ENCODE data around the gene FAF1.

FAF1 gene

DNA sequence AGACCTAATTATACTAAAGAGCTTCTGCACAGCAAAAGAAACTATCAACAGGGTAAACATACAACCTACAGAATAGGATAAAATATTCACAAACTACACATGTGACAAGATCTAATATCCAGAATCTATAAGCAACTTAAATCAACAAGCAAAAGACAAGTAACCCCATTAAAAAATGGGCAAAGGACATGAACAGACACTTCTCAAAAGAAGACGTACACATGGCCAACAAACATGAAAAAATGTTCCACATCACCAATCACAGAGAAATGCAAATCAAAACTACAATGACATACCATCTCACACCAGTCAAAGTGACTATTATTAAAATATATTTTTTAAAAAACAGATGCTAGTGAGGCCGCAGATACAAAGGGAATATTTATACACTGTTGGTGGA is 99.8 kb downstream of the FAF1 start:
- ChIA-PET CTCF (interaction anchor here (0.7 kb wide), 1 partner anchor 13 kb away, joined by 3 read pairs; no protein-coding TSS in a partner anchor), POLR2A (no interaction called here)
- TF ChIP-seq, protein P1, sequence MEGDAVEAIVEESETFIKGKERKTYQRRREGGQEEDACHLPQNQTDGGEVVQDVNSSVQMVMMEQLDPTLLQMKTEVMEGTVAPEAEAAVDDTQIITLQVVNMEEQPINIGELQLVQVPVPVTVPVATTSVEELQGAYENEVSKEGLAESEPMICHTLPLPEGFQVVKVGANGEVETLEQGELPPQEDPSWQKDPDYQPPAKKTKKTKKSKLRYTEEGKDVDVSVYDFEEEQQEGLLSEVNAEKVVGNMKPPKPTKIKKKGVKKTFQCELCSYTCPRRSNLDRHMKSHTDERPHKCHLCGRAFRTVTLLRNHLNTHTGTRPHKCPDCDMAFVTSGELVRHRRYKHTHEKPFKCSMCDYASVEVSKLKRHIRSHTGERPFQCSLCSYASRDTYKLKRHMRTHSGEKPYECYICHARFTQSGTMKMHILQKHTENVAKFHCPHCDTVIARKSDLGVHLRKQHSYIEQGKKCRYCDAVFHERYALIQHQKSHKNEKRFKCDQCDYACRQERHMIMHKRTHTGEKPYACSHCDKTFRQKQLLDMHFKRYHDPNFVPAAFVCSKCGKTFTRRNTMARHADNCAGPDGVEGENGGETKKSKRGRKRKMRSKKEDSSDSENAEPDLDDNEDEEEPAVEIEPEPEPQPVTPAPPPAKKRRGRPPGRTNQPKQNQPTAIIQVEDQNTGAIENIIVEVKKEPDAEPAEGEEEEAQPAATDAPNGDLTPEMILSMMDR (IDR thresholded peaks at IDR 0.05; ENCODE audit: insufficient read depth, low read length, missing control alignments), result no peak
- DNase-seq (ENCODE audit: low read depth, low spot score), result no peak
- H3K4me3 ChIP-seq (ENCODE audit: low read depth, low read length), result no peak overlapping the region

DNA sequence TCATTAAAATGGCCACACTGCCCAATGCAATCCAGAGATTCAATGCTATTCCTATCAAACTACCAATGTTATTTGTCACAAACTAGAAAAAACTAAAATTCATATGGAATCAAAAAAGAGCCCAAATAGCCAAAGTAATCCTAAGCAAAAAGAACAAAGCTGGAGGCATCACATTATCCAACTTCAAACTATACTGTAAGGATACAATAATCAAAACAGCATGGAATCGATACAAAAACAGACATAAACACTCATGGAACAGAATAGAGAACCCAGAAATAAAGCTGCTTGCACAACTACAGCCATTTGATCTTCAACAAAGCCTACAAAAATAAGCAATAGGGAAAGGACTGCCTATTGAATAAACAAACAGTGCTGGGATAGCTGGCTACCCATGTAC is 100.4 kb downstream of the FAF1 start:
- DNase-seq (ENCODE audit: low read depth, low spot score), result no peak
- ChIA-PET POLR2A (no interaction called here), CTCF (interaction anchor here (0.7 kb wide), 1 partner anchor 14 kb away, joined by 3 read pairs; no protein-coding TSS in a partner anchor)
- TF ChIP-seq, protein P1 (IDR thresholded peaks at IDR 0.05; ENCODE audit: insufficient read depth, low read length, missing control alignments), result no peak
- H3K4me3 ChIP-seq (ENCODE audit: low read depth, low read length), result no peak overlapping the region

DNA sequence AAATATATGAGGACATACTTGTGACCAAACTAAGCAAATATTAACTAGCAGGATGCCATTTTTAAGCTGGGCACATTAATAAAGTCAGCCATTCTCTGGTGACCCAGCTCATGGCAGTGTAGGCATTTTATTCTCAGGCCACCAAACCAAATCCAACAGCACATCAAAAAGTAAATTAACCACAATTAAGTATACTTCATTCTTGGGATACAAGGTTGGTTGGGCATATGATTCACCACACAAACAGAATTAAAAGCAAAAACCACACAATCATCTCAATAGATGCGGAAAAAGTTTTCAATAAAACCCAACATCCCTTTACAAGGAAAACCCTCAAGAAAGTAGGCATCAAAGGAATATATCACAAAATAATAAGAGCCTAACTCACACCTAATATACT is 101.3 kb downstream of the FAF1 start:
- TF ChIP-seq, protein P1 (IDR thresholded peaks at IDR 0.05; ENCODE audit: insufficient read depth, low read length, missing control alignments), result no peak
- H3K4me3 ChIP-seq (ENCODE audit: low read depth, low read length), result no peak overlapping the region
- ChIA-PET CTCF (interaction anchor here (1.1 to 1.2 kb wide), 2 partner anchors 10 to 13 kb away, joined by 3 to 5 read pairs; no protein-coding TSS in a partner anchor), POLR2A (no interaction called here)
- no peak for DNase-seq (ENCODE audit: low read depth, low spot score)

DNA sequence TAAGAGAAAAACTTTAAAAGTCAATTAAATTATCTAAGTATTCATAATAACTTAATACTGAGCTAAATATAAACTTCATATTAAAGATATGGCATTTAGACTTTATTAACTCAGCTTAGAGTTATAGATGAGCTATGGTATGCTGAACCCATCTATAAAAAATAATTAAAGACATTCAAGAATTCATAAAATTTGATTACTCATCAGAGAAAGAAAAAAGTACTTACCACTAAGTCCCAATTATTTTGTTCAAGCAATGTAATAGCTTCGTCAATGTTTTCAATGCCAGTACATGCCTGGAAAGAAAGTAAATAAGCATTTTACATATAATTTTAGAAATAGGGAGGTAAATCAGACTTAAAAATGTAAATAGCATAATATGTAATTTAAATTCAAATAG is 102.4 kb downstream of the FAF1 start:
- TF ChIP-seq, protein P1 (IDR thresholded peaks at IDR 0.05; ENCODE audit: insufficient read depth, low read length, missing control alignments), result no peak
- DNase-seq (ENCODE audit: low read depth, low spot score), result no peak
- POLR2A ChIA-PET, result no interaction called here
- H3K4me3 ChIP-seq (ENCODE audit: low read depth, low read length), result no peak overlapping the region
- CTCF ChIA-PET, result interaction anchor here (1.1 to 1.2 kb wide), 2 partner anchors 14 to 331 kb away, joined by 3 to 4 read pairs; no protein-coding TSS in a partner anchor

DNA sequence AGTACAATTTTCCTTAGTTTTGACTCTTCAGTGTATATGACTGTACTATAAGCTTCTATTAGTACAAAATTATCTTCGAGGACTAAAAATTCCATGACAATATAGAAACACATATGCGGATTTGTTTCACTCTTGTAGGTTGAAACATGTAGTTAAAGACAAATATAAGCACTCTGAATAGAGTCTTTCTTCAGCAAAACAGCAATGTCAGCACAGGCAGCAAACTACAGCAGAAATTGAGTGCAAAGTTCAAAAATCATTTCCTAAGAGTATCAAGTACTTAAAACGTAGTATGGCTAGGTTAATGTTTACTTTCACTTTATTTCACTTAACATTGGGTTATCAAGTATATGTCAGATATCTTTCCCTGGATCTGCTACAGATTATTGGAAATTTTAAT is 106.7 kb downstream of the FAF1 start:
- no peak for DNase-seq (ENCODE audit: low read depth, low spot score)
- H3K4me3 ChIP-seq (ENCODE audit: low read depth, low read length), result no peak overlapping the region
- ChIA-PET CTCF (no interaction called here), POLR2A (no interaction called here)
- TF ChIP-seq, protein P1 (IDR thresholded peaks at IDR 0.05; ENCODE audit: insufficient read depth, low read length, missing control alignments), result no peak

DNA sequence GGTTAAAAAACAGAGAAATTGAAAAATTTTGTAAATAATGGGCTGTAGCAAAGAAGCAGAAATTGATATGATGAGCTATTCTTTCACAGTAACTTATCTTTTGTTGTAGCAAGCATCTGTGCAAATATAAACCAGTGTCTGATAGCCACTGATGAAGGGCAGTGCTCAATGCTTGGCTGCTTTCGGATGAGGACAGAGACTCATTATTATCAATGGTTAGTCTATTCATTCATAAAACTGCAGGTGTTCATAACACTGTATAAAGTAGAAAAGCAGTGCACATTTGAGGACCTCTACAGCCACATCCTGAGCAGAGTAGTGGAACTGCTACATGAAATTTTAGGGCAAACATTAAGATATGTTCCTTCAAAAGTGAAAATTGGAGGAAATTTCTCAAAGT is 107.2 kb downstream of the FAF1 start:
- CTCF ChIA-PET, result no interaction called here
- TF ChIP-seq, protein P1 (IDR thresholded peaks at IDR 0.05; ENCODE audit: insufficient read depth, low read length, missing control alignments), result no peak
- DNase-seq (ENCODE audit: low read depth, low spot score), result no peak
- no peak overlapping the region for H3K4me3 ChIP-seq (ENCODE audit: low read depth, low read length)
- POLR2A ChIA-PET, result no interaction called here
